HG02840 (cell line): ENCODE results near the gene PRAMEF10.
"Not testable (repeated sequence)": the region's sequence is repeated elsewhere in the genome, so short reads cannot be mapped to it uniquely, and the experiment has no call there.

Experiments
- ATAC-seq: cut with Tn5 transposase; IDR thresholded peaks from one replicate; pipeline ENCODE4 v1.9.1; 2021; ENCODE audit warnings: mild to moderate bottlenecking, moderate library complexity, moderate number of reproducible peaks; ENCODE audit not compliant: unreplicated experiment, low FRiP score

PRAMEF10 gene, protein sequence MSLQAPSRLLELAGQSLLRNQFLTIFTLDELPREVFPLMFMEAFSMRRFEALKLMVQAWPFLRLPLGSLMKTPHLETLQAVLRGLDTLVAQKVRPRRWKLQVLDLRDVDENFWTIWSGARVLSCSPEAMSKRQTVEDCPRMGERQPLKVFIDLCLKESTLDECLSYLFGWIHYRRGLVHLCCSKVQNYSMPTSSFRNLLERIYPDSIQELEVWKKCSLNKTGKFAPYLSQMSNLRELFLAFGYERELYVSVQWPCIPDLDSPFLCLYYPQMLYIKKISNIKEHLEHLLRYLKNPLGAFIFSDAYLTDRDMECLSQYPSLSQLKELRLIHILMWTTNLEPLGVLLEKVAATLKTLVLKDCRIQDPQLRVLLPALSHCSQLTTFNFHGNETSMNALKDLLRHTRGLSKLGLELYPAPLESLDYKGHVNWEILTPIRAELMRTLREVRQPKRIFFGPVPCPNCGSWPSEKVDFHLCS

DNA sequence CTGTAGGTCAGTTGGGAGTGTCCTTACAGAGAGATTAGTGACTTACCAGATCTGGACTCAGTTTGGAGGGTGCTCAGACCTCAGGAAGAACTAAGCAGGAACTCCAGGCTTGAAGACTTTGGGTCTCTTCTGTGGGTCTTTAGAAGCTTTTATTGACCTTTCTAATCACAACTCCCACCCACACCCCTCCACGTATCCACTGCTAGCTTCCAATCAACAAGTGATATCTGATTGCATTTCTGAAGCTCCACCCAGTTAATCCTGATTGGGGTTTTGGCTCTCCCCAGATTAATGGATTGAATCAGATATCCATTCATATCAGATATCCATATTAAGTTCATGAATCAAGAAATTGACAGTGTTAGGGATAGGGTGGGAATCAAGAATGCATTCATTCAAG, at the start of gene PRAMEF10:
TSS of gene PRAMEF10 (minus strand) at position 101 of the 400 bp plus-strand sequence. CDS start 2,423 bp downstream, outside the sequence.
- not testable (repeated sequence) for ATAC-seq

DNA sequence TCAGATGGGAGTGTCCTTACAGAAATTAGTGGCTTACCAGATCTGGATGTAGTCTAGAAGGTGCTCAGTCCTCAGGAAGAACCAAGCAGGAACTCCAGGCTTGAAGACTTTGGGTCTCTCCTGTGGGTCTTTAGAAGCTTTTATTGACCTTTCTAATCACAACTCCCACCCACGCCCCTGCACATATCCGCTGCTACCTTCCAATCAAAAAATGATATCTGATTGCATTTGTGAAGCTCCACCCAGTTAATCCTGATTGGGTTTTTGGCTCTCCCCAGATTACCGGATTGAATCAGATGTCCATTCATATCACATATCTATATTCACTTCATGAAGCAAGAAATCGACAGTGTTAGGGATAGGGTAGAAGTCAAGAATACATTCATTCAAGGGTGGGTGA, 49.4 kb upstream of the PRAMEF10 start, which contains the start of gene PRAMEF6:
TSS of gene PRAMEF6 (minus strand) at position 101 of the 400 bp plus-strand sequence. CDS start 5,062 bp downstream, outside the sequence.
- ATAC-seq: not testable (repeated sequence)

DNA sequence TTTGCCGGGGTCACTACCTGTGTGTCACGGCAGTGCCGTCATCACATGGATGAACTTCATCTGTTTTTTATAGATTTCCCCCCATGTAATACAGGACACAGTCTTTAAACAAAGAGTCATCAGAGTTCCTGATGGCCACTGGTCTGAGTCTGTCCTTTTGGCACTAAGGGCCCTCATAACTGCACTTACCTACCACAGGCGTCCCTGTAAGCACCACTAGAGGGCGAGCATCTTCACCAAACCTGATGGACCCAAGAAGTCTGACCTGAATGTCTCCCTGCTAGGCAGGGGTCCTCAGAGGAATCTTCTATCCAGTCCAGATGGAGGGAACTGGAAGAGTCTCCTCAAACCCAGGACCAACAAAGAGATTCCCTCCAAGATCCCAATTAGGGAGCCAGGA, 26.3 kb upstream of the PRAMEF10 start:
- ATAC-seq: not testable (repeated sequence)

DNA sequence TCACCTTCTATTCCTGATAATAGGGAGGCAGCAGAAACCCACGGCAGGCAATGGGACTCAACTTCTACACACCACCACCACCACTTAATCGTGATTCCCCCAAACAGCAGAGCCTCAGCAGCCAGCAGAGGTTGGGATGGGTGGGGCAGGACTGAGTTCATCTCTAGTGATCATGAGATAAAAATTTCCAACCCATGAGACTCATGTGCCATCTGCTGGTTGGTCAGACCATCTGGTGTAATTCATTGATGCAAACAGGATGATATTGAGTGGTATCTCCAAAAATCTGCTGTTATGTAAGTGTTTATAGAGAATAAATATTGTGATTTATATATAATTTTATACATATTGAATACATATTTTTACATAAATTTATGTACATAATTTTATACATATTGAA, 23.7 kb upstream of the PRAMEF10 start:
- not testable (repeated sequence) for ATAC-seq

DNA sequence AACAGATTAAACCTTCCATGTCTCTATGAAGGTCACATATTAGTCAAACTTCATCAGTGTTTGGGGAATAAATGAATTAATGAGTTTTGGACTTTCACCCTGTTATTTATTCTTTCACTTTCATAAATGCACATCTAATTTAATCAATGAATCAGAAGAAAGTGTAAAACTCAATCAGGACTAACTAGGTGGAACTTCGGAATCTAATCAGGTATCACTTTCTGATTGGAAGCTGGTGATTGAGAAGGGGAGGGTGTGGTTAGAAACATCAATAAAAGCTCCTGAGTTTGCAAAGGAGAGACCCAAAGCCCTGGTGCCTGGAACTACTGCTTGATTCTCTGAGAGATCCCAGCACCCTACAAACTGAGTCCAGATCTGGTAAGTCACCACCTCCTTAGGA, 18.2 kb upstream of the PRAMEF10 start, which contains the start of gene PRAMEF7:
TSS of gene PRAMEF7 (plus strand) at position 301 of the 400 bp plus-strand sequence. CDS start 1,083 bp downstream, outside the sequence.
- ATAC-seq: not testable (repeated sequence)

DNA sequence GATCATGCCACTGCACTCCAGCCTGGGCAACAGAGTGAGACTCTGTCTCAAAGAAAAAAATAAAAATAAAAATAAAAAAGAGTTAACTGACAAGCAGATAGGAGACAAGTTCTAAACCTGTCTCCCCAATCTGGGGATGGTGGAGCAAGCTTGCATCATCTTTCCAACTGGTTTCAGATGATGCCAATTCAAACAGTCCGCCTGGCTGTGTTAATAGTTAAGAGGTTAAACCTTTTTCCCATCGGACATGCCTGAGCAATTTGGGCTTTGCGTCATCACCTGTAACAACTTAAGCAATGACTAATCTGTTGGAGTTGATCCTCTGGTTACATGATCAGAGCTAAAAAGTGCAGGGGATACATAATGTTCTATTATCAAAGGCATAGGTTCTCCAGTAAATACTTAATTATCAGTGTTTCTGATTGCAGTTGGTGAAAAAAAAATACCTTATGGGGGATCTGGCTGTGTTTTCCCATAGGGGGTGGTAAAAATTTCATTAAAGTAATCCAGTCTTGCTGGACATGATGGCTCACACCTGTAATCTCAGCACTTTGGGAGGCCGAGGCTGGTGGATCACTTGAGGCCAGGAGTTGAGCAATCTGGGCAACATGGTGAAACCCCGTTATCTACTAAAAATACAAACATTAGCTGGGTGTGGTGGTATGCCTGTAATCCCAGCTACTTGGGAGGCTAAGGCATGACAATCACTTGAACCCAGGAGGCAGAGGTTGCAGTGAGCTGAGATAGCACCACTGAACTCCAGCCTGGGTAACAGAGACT, 5.9 kb upstream of the PRAMEF10 start:
- not testable (repeated sequence) for ATAC-seq

DNA sequence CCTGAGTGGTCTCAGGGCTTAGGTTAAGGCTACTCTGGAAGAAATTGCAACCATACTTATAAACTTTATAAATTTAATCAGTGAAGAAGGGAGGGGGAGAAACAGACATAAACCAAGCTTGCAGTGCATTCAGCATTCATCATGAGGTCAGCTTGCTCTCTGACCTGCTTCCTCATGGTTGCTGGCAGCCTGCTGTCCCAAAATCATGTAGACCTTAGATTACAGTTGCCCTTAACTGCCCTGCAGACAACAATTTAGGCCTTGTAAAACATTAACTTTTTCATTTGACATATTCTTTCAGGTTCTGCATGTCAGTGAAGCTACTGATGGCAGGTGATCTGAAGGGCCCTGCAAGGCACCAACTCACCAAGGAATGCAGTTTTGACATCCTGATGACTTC, 1.1 kb upstream of the PRAMEF10 start:
- not testable (repeated sequence) for ATAC-seq

DNA sequence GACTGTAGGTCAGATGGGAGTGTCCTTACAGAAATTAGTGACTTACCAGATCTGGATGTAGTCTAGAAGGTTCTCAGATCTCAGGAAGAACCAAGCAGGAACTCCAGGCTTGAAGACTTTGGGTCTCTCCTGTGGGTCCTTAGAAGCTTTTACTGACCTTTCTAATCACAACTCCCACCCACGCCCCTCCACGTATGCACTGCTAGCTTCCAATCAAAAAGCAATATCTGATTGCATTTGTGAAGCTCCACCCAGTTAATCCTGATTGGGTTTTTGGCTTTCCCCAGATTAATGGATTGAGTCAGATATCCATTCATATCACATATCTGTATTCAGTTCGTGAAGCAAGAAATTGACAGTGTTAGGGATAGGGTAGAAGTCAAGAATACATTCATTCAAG, 12.0 kb downstream of the PRAMEF10 start, which contains the start of gene PRAMEF4:
TSS of gene PRAMEF4 (minus strand) at position 101 of the 400 bp plus-strand sequence. CDS start 2,807 bp downstream, outside the sequence.
- not testable (repeated sequence) for ATAC-seq

DNA sequence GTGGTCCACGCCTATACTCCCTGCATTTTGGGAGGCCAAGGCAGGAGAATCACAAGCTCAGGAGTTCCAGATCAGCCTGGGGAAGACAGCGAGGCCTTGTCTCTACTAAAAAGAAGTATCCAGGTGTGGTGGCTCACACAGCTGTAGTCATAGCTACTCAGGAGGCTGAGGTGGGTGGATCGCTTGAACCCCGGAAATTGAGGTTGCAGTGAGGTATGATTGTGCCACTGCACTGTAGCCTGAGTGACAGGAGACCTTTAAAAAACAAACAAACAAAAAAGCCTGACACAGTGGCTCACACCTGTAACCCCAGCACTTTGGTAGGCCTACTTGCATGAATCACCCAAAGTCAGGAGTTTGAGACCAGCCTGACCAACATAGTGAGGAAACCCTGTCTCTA, 19.6 kb downstream of the PRAMEF10 start:
- ATAC-seq: not testable (repeated sequence)

DNA sequence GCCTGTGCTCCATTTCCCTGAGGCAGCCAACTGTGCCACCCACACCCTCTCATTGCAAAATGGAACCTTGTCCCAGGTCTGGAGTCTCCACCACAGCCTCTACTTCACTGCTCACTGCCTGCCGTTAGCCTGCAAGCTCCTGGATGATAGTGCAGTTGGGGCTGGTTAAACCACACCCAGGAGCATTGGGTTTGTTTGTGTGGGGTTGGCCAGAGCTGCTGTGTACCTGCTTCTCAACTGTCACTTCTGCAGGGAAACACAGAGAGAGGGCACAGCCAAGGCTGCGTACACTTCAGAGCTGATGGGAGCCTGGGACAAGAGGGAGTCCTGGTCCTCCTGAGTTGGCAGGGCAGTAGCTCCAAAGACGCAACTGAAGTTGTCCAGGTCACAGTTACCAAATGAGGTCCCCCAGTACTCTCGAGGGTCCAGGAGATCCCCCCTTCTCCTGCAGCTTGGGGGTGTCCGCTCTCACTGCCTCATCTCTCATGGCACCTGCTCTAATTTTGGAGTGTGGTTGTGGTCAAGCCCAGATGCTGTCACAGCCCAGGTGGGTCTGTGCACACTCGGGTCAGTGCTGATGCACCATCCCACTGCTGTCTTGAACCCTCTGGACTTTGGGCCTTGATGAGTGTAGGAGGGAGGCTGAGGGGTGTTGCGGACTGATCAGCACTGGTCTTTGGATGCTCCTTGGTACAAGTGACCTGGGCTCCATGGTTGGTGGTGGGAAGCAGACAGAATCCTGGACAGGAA, 34.8 kb downstream of the PRAMEF10 start:
- ATAC-seq: not testable (repeated sequence)

DNA sequence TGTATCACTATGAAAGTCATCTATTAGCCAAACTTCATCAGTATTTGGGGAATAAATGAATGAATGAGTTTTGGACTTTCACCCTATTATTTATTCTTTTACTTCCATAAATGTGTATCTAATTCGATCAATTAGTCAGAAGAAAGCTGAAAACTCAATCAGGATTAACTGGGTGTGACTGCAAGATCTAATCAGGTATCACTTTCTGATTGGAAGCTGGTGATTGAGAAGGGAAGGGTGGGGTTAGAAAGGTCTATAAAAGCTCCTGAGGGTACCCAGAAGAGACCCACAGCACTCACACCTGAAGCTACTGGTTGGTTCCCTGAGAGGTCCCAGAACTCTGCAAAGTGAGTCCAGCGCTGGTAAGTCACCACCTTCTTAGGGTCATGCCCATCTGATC, 41.3 kb downstream of the PRAMEF10 start, which contains the start of gene PRAMEF2:
TSS of gene PRAMEF2 (plus strand) at position 301 of the 400 bp plus-strand sequence. CDS start 1,924 bp downstream, outside the sequence.
- not testable (repeated sequence) for ATAC-seq

DNA sequence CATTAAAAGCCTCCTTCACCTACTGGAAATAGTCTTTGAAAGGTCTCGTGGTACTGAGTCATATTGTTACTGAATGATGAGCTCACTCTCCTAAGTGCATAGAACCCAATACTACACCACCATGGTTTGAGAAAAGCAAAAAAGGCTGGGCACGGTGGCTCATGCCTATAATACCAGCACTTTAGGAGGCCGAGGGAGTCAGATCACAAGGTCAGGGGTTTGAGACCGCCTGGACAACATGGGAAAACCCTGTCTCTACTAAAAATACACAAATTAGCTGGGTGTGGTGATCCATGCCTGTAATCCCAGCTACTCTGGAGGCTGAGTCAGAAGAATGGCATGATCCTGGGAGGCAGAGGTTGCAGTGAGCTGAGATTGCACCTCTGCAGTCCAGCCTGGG, 46.3 kb downstream of the PRAMEF10 start:
- no peak for ATAC-seq

DNA sequence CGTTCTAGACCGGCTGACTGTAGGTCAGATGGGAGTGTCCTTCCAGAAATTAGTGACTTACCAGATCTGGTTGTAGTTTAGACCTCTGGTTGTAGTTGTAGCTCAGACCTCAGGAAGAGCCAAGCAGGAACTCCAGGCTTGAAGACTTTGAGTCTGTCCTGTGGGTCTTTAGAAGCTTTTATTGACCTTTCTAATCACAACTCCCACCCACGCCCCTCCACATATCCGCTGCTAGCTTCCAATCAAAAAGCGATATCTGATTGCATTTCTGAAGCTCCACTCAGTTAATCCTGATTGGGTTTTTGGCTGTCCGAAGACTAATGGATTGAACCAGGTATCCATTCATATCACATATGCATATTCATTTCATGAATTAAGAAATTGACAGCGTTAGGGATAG, 49.5 kb downstream of the PRAMEF10 start, which contains the start of gene HNRNPCL1:
TSS of gene HNRNPCL1 (minus strand) at position 101 of the 400 bp plus-strand sequence. CDS start 431 bp downstream, outside the sequence.
- not testable (repeated sequence) for ATAC-seq
